Nucleus accumbens (tissue), 56 donors: ENCODE measurements around the gene DEDD.

ENCODE experiments used
- DNase-seq, 56 donors: peaks; one replicate each; lab custom pipeline; 2025; lab: John Stamatoyannopoulos, UW

The DEDD gene

GRCh38 chr1:161098210-161099068, 34.0 kb downstream of the DEDD start, which contains the start of gene KLHDC9:
Gene KLHDC9 (plus strand): TSS chr1:161098361. CDS start chr1:161098536, 175 bp downstream.
- DNase-seq: peak in 50 of 56 donors; percentile 34 to 91 (median 74)

DNA sequence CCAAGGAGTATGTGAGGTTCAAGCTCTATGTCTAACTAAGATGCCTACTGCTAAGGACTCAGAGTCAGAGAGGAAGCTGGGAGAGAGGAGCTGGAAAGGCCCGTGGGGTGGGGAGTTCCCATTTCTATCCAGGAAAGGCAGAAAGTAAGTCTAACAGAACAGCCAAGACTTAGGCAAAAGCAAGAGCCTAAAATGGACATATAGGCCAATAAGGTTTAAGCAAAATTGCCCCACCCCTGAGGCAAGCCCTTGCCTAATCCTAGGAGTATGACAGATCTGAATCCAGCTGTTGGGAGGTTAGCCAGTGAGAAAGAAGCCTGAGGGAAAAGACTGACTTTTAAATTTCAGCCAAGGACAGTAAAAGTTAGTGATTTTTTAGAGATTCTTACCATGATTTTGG, 35.9 kb downstream of the DEDD start:
- no peak for DNase-seq

GRCh38 chr1:161096015-161096414, 36.5 kb downstream of the DEDD start:
- no peak for DNase-seq

- no peak for DNase-seq
Measured at GRCh38 chr1:161095230-161095629, 37.2 kb downstream of the DEDD start.

GRCh38 chr1:161094481-161094880, 38.0 kb downstream of the DEDD start:
- DNase-seq: no peak

GRCh38 chr1:161092621-161093028, 39.8 kb downstream of the DEDD start:
- no peak for DNase-seq

GRCh38 chr1:161091796-161092507, 40.5 kb downstream of the DEDD start:
- no peak for DNase-seq

- DNase-seq: no peak
Measured at GRCh38 chr1:161091093-161091492, 41.4 kb downstream of the DEDD start.

DNA sequence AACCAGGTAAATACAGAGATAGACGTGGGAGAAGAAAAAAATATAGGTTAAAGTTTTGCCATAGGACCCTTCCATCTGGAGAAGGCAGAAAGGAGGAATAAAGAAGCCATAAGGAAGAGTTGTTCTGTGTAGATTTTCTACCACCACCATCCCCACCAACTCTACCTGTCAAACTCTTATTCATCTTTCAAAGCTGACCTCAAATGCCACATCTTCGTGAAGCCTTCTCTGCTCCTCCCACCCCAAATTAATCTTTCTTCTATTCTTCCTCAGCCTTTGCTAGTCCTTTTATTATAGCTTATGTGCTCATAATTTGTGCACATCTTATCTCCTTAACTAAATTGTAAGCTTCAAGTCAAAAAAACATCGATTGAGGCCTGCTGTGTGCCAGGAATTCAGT, 41.9 kb downstream of the DEDD start:
- no peak for DNase-seq

GRCh38 chr1:161089938-161090337, 42.5 kb downstream of the DEDD start:
- DNase-seq: no peak

GRCh38 chr1:161089251-161089924, 43.1 kb downstream of the DEDD start, which contains the start of gene NECTIN4:
Gene NECTIN4 (minus strand): TSS chr1:161089558. CDS start chr1:161089296, 262 bp downstream.
- no peak for DNase-seq

DNA sequence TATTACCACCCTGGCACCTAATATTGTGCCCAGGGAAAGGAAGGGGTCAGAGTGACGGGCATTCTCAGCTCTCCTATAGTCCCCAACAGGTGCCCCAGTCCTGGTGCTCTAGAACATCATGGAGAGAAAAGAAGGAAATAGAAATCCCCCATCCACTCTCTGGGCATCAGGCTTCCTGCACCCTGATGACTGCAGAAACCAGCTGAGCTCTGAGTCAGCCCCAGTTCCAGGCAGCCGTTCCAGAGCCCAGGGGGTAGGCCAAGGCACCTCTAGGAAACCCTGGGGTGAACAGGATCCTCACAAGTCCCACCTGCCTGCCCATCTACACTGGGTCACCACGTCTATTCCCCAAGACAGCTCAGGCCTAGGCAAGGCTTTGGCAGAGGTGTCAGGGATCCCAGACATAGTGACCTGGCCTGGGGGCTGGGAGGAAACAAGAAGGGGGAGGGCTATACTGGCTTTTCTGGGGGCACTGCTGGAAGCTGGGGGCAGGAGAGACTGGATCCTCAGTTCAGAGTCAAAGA, 43.8 kb downstream of the DEDD start:
- DNase-seq: no peak

GRCh38 chr1:161086457-161086856, 46.0 kb downstream of the DEDD start:
- DNase-seq: no peak

DNA sequence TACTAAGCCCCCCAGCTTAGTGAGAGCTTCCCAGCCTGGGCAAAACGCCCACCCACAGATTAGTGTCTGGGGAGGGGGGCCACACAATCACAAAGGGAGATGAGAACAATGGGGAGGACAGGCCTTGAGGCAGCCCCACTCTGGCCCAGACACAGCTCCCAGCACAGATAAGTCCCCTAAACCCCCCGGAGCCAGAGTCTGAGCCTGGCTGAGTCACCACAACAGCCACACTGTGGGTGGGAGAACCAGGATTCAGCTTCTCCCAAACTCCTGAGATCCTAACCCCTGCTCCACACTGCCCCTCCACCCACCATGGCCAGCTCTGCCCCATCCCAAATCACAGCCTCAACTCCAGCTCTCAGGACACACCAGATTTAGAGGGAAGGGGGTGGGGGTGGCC, 47.3 kb downstream of the DEDD start:
- no peak for DNase-seq

GRCh38 chr1:161084597-161084988, 47.9 kb downstream of the DEDD start:
- DNase-seq: no peak

DNA sequence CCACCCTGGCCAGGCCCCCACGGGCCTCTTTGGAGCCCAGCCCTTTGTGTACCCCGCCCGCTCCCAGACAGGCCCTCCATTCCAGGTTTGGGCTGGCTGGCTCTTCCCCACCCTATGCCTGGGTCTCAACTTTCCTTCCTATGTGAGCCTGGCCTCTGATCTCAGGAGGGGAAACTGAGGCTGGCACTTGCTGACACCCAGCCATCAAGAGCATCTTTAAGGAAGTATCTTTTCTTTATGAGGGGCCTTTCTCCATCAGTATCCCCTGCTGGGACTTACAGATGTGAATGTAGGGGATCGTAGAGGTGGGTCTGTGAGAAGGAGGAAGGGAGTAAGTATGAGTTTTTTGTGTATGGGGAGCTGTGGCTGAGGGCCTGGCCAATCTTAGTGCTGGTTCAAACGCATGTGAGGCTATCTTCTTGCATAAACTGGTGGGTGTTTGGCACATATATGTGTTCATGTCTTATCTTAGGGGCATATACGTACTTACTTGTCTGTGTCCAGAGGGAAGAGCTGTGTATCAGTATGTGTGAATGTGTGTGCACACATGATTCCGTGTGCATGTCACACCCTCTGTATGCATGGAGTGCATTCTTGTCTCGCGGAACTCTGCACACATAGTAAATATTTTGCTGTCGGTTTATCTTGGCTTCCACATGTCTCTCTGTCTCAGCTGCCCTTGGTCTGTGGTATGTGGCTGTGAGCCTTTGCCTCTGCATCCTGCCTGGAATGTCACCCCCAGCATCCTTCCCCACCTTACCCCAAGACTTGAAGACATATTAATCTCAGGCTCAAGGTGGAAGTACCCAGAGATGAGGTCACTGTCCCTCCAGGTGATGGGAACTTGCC, 48.5 kb downstream of the DEDD start:
- no peak for DNase-seq

- DNase-seq: no peak
Measured at GRCh38 chr1:161082996-161083747, 49.3 kb downstream of the DEDD start.

DNA sequence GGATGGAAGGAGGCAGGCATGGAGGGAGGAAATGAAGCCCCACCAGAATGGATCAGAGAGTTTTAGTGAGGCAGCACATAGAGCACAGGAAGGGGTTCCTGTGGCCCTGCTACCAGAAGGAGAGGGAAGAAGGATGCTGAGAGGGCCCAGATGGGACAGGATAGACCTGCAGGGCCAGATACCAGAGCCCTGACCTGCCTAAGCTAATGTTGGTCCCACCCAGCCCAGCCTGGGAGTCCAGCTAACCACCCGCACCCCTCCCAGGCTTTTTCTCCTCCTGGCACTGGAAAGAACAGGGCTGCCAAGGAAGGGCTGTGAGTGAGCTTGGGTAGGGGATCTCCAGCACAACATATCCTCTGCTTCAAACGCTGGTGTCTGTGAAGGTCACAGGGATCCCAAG, 50.0 kb downstream of the DEDD start:
- DNase-seq: no peak

DNA sequence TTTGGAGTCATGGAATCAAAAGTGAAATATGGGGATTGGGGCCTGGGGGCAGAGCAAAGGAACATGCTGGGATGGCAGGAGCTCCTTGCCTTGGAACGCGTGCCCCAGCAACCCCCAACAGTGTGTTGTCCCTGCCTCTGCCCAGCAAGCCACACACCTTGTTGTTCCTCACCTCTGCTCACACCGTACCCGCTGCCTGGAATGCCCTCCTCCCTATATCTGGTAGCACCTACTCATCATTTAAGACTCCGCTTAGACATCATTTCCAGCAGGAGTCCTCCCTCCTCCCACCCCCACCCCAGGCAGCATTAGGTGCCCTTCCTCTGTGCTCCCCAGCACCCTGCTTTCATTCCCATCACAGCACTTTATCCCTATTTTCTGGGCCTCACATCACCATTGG, 50.9 kb downstream of the DEDD start:
- DNase-seq: no peak
